SW480 (cell line): Measurements from ENCODE around the gene KCND1.

ENCODE experiments used
- DNase-seq: peaks from one replicate; pipeline ENCODE4 v3.0.0-alpha.2; 2016; ENCODE audit warnings: low spot score

The KCND1 gene

DNA sequence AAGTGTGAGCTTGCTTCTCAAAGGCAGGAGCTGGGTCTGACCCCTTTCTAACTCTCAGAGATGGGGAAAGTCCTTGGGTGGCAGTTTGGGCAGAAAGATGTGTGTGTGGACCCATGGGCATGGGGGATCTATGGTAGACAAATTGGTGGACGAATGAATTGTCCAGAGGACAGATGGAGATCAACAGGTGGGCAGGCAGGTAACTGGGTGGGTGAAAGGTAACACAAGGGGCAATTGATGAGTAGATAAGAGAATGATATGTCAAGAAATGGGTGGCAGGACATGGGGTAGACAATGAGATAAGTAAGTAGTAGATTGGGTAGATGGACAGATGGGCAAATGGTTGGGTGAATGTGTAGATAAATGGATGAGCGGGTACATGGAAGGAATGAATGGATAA lies 2.9 kb upstream of the KCND1 start:
- no peak for DNase-seq

DNA sequence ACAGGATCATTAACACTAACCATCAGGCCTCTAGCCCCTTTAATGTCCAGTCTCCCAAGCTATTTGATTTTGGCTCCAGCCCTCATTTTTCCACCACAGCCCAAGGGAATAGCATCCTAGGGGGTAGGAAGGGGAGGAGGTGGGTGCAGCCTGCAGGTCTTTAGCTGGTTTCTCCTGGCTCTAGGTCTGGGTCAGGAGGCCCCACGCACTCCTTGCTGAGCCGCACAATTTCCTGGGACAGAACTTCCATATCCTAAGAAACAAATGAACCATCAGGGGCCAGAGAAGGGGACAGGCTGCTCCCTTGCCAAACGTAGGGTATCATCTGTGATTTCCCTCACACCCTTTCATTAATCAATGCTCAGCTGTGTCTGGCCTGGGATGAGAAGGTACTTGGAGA lies 2.4 kb upstream of the KCND1 start:
- DNase-seq: no peak

DNA sequence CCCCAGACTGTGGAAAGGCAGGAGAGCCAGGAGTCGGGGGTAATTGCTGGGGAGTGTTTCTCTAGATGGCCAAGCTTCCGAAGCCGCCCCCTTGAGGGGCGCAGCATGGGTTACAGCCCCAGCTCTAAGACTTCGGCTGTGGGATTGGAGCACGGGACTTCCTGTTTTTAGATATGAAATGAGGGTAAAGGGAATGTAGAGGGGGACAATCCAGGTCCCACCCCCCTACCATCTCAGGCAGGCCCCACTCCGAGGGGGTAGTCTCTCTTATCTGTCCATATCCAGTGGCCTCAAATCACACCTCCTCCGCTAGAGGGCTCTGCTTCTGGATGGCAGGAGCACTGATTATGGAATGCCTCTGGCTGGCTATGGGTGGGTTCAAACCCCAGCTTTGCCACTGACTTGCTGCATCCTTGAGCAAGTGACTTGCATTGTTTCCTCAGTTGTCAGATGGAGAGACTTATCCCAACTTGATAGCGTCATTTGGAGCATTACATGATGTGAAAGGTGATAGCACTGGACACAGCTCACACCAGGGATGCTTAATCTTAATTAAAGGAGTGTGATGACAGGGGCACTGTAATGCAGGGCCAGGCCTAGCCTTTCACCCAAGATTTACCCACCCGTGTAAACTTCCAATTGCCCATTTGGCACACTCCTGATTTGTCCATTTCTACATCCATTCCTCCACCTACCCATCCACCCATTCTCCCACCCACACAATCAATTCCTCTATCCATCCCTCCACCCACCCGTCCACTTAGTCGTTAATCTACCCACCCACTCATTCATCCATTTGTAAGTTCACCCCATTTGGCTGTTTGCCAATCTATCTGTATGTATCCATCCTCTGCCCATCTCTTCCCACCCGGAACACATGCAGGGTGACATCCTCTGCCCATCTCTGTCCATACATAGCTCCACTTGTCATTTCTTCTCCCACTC lies 848 bp upstream of the KCND1 start:
- DNase-seq: peak; percentile 39

DNA sequence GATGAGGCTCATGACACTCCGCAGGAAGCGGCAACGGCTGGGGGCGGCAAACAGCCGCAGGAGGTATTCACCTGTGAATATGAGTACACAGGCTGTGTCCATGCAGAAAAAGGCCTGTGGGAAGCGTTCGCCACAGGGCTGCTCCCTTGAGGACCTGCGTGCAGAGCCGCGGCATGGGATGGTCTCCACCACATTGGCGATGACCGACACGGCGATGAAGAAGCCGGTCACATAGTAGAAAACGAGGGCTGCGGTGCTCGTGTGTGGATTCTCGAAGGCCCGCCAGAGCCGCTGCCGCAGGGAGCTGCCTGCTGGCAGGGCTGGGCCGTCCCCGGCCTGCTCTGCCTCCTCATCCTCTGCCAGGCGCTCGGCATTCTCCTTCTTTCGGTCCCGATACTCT lies 2.2 kb downstream of the KCND1 start:
- no peak for DNase-seq

DNA sequence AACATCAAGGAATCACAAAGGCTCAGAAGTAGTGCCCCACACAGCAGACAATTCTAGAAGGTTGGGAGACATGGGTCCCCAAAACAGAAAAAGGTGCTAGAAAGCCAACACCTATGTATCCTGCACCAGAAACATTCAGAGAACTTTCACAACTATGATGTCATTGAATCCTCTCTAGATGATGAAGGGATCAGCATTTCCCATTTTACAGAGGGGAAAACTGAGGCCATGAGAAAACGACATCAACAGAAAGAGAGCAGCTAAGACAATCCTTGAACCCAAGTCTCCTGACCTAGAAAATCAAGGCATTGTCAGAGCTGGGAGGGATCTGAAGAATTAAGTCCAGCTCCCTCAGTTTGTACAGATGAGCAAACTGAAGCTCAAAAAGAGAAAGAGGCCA lies 3.3 kb downstream of the KCND1 start:
- DNase-seq: no peak

DNA sequence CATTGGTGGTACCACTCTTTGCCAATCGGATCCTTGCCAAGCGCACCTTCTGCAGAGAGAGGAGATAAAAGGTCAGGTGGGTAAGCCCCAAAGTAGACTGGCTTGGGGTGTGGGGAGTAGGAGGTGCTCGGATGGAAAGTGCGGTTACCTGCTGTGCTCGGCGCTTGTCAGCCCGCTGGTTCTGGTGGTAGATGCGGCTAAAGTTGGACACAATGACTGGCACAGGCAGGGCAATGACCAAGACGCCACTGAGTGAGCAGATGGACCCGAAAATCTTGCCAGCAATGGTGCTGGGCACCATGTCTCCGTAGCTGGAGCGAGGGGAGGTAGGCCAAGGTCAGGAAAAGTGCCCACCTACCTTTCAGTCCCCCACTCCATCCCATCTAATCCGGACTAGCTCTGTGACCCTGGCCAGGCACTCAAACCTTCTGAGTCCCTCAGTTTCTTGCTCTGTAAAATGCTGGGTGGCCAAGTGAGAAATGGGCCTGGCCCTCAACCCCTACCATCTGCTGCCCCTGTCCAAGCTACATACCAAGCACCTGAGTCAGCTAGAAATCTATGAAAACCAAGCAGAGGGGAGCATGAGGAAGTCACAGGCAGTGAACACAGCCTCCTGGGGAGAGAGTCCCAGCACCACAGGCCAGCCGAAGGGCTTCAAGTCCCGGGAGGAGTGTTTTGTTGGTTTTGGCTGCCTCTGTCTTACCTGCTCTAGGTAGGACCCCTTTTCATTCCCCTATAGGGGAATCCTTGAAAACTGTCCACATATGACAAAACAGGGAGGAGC lies 4.7 kb downstream of the KCND1 start:
- no peak for DNase-seq

DNA sequence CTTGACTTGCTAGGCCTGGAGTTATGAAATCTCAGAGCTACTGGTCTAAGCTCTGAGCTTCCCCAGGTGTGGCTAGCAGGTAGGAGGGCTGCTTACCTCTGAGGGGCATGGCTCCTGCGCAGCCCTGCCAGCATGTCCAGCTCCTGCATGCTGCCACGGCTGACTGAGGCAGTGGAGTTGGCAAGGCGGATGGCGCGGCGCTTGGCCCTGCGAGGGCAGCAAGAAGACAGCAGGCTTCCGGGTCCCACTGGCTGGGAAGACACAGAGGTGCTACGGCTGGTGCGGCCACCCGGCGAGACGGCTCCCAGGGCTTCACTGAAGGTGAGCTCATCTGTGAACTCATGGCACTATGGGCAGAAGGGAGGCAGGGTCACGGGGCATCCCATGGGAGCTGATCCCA lies 5.7 kb downstream of the KCND1 start:
- no peak for DNase-seq

DNA sequence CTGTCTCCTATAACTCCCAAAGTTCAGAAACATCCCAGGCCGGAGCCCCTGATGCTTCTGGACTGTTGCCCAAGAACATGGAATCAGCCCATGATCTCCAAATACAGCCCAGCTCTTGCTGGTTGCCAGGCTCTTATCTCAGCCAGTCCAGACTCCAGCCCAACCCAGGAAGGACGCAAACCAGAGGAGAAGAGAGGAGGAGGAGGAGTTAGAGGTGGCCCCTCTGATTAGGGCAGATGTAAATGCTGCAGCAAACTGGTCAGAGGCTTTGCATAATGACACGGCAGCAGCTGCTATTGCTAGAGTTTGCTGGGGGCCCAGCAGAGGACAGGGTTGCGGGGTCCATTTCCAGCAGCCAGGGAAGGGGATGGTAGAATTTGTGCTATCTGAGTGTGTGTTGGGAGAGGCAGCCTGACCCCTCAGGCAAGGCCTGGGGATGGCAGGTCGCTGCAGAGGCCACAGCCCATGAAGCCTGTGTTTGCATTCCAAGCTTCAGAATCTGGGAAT lies 10.0 kb downstream of the KCND1 start:
- no peak for DNase-seq

DNA sequence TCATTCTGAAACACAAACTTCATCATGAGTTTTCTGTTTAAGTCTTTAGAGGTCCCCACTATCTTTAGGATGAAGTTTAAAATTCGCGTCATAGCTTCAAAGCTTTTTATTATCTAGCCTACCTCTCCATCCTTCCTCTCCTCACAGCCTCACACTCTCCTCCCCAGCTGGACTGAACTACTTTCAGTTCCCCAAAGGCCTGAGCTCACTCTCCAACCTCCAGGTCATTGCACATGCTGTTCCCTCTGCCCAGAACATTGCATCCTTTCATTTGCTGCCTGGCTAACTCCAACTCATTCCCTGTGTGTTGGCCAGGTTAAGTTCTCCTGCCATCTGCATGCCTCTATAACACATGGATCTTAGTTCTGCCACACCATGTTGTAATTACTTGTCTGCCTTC lies 11.4 kb downstream of the KCND1 start:
- no peak for DNase-seq

DNA sequence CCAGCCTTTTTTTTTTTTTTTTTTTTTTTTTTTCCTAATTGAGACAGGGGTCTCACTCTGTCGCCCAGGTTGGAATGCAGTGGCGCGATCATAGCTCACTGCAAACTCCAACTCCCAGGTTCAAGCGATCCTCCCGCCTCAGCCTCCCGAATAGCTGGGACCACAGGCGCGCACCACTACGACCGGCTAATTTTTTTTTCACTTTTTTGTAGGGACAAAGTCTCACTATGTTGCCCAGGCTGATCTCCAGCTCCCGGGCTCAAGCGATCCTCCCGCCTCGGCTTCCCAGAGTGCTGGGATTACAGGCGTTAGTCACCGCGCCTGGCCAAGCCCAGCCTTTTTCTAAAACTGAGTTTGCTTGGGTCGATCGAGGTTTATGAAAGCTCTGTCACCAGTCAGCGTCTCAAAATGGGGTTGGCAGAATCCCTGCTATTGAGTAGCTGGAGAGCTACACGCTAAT lies 13.0 kb downstream of the KCND1 start:
- peak; percentile 35 for DNase-seq

DNA sequence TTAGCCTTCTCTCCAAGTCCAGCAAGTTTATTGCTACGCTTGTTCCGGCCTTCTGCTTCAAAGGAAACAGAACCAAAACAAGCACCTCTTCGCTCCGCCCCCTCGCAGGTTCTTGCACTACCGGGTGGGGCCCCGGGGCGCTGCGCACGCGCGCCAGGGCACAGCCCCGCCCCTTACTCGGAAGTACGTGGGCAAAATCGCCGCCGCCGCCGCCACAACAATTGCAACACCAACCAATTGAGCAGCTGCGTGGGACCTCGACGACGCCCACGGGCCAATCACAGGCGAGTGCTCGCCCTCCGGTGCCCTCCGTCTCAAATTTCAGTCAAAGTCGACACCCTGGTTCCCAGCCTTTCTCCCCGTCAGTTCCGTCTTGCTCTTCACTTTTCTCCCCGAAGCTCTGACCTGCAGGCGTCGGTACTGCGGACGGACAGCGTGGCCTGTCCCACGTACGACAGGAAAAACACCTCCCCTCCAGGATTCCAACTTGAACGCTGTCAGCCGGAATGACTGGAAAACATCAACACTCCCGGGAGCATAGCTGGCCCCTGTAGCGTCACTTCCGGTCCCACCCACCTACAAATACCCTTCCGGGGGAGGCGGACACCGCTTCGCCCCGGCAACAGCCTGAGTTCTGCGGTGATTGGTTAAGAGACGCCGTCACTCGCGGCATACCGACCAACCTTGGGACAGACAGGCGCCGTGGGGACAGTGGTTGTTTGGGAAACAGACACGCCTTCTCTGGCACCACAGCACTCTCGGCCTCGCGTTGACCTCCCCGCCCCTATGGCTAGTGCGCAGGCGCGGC lies 13.6 kb downstream of the KCND1 start:
- peak; percentile 98 for DNase-seq

DNA sequence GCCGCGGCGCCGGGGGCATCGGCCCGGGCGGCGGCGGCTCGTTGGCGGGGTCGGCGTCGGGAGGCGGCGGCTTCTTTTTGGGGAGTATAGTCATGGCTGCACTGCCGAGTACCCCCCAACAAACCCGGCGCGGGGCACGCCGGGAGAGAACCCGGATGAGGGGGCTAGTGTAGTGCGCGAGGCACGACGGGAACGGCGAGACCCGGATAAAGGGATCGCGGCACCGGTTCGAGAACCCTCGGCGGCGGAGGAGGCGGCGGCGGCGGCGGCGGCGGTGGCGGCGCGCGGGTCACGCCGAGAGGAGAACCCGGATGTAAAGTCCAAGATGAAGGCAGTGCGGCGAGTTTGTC lies 14.2 kb downstream of the KCND1 start, which contains the start of gene OTUD5:
Gene OTUD5 (minus strand): TSS at position 131 of the 350 bp plus-strand sequence. CDS start 37 bp downstream, at position 94.
- DNase-seq: no peak

DNA sequence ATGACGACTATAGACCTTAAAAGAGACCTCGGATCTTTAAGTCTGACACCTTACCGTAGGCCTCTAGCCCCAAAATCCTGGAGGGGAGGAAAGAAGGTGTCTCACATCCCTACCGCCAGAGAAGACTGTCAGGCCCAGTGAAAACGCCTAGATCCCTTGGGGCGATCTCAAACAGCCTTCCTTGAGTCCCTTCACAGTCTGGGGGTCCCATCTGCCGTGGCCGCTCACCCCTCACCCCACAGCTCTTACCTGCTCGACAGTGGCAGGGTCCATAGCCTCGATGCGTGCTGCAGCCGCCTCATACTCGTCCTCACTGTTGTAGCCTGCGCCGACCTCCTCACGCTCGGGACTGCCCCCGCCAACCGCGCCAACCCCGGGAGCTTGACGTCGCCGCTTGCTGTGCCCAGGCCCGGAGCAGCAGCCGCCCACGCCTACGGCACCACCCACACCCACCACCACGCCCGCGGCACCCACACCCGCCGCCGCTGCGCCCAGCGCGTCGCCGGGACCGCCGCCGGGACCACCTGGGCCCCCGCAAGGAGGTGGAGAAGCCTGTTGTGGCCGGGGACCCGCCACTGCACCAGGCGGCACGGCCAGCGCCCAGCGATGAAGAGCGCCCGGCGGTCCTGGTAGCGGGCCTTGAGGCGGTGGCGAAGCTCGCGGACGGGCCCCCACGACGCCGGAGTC lies 14.8 kb downstream of the KCND1 start:
- DNase-seq: no peak

DNA sequence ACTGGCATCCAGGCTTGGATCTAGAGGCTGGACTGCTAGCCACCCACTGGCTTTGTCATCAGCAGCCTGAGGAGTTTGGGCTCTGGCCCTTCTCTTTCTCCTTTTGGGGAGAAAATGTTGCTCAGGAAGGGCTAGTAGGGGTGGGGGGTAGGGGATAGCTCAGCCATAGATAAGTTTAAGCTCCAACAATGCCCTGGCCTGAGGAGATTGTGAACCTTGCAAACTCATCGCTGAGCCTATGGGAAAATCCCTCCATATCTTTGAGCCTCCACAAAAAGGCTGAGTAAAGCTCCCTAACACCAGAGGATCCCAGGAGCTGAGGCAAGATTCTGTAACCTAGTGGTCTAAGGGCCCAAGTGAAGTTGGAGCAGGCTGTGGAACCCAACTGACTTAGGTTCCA lies 23.1 kb downstream of the KCND1 start:
- no peak for DNase-seq

DNA sequence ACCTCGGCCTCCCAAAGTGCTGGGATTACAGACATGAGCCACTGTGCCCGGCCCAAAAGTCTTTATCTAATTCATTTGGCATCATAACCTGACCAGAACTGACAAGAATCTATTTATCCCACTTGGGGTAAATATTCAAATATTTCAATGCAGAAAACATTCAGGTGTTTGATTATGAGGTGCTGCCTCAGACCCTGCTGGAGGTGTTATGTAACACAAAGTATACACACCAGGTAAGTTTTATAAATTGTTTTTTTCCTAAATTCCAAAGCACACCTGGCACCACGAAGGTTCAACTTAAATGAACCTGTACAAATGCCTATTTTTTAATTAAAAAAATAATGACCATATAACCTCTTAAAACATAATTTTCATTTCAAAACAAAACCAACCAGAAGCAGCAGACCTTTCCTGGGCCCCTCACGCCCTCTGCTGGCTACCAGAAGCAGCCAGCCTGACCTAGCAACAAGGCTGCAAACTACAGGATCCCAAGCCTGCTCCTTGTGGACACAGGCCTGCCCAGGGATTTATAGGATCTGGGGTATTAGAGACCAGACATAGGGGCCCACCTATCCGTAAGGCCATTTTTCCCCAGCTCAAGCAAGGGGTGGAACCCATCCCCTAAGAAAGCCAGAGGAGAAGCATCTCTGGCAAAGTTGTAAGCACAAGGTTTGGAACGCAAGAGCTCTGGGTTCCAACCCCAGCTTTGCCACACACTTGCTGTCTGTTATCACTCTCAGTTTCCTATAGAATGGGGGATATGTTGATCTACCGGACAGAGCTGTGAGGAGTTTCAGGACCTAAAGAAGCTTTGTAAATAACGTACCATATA lies 25.9 kb downstream of the KCND1 start:
- peak; percentile 44 for DNase-seq

DNA sequence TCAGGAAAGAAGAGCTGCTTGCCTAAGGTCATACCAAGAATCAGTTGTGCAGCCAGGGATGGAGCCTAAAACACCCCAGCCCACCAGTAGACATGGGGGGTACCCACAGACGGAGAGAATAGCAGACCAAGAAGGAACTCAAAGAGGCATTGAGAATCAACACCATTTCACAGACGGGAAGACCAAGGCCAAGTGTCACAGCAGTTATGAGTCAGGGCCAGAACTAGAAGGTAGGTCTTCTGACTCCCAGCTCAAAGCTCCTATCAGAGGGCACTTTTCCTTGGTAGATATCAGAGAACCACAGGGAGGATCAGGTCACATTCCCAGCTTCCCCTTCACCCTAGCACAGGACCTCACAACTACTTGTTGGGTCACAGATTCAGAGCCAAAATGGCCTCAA lies 28.7 kb downstream of the KCND1 start:
- DNase-seq: no peak

DNA sequence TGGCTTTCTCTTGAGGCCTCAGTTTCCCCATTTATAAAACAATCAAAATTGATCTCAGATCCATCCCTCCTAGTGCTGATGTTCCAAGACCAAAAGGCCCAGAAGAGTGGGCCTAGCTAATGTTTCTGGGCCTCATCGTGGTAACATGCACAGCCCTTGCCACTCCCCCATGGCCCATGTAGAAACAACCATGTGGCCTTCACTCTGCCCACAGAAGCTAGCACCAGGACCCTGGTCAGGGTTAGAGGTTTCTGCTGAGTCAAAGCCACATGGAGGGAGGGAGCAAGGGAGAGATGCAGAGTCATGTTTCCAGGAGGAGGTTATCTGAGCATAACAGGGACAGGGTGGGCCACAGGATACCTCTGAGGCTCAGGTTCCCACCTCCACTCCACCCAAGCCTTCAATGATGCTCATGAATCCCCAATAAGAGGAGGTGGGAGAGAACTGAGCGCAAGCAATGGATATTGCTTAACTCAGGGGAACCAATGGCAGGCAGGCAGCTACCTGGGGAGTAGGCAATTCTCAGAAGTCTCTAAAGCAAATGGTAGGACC lies 31.2 kb downstream of the KCND1 start:
- no peak for DNase-seq

DNA sequence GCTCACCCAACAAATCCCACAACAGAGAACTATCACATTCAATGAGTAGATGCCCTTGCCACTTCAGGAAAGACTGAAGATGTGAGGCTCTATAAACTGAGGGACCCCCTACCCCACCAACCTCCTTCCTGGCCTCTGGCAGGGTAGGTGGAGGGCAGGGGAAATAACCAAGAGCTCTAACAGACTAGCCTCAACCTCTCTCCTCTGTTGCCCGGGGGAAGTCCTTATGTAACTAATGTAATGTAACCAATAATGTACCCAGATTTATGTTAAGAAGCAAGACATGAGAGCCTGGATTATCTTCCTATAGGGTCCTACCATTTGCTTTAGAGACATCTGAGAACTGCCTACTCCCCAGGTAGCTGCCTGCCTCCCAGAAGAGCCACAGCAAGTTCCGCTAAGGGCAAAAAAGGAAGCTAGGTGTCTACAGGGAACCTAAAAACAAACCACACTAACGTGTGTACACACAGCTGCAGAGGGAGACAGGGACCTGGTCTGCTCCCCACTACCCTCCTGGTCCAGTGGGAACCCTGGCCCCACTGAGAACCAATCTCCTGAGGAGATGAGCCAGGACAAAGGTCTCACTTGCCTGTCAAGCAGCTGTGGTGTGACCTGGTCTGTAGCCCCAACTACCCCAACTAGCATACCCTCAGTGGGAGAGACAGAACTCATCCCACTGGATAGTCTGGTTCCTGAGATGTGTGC lies 32.0 kb downstream of the KCND1 start:
- DNase-seq: no peak

DNA sequence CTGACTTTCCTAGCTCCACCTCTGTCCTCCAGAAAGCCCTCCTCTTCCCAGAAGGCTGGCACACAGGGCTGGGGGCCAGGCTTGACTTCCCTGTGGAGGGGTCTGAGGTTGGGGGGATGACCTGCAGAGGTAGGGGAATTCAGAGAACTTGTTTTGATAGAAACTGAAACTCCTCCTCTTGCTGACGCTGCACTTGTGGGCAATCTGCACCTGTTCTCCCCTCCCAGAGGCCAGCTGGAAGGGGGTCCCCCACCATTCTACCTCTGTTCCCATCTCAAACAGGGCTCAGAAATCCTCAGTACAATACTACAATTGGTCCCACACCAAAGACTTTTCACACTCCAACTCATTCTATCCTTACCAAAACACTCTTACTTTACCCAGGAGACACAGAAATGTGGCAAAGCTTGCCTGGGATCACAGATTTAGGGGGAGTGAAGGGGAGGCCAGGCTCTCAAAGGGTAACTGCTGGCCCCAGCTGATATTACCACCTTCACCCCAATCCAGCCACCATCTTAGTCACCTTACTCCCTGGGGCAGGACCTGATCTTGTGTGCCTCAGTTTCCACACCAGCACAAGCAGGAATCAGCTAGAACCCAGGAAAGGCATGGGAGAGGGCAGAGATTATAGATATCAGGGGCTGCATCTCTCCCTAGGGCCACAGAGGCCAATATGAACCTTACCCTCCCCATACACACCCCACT lies 32.8 kb downstream of the KCND1 start:
- DNase-seq: no peak
